OCI-LY7 (cell line): Measurements from ENCODE around the gene NRG2.

Source experiments
- EZH2phosphoT487 ChIP-seq: fragments of 200-600 bp; sonication (generic); IDR thresholded peaks from 2 replicates; pipeline ENCODE4 v1.6.1; 2018; ENCODE audit warnings: low read depth, borderline replicate concordance, mild to moderate bottlenecking, mixed run types, antibody characterized with exemption, low read length, moderate library complexity, mixed read lengths
- TF ChIP-seq, protein P1 (sequence below): fragments of 200-600 bp; sonication (generic); conservative IDR thresholded peaks from 2 replicates; pipeline ENCODE4 v1.5.1; 2014; ENCODE audit warnings: mild to moderate bottlenecking, antibody characterized with exemption, low read length, moderate library complexity, mixed read lengths

DNA sequence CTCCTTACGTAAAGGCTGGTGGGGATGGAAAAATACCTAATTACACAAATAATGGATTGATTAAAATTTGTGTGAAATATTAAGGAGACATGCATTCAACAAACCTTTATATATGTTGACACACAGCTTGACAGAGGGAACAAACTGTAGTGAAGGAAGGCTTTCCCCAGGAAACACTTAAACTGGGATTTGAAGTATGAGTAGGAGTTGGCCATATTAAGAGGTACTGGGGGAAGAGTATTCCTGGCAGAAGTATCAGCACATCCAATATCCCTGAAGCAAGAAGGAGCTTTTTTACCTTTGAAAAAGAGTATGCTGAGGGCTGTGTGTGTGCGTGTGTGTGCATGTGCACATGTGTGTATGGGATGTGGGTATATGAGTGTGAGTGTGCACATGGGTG, 136.4 kb downstream of the NRG2 start:
- TF ChIP-seq, protein P1, sequence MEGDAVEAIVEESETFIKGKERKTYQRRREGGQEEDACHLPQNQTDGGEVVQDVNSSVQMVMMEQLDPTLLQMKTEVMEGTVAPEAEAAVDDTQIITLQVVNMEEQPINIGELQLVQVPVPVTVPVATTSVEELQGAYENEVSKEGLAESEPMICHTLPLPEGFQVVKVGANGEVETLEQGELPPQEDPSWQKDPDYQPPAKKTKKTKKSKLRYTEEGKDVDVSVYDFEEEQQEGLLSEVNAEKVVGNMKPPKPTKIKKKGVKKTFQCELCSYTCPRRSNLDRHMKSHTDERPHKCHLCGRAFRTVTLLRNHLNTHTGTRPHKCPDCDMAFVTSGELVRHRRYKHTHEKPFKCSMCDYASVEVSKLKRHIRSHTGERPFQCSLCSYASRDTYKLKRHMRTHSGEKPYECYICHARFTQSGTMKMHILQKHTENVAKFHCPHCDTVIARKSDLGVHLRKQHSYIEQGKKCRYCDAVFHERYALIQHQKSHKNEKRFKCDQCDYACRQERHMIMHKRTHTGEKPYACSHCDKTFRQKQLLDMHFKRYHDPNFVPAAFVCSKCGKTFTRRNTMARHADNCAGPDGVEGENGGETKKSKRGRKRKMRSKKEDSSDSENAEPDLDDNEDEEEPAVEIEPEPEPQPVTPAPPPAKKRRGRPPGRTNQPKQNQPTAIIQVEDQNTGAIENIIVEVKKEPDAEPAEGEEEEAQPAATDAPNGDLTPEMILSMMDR: no peak
- TF ChIP-seq EZH2phosphoT487: no peak
